Ascending aorta (tissue), 2 donors: ENCODE results near the gene PRR5. TPM values are rescaled to one million over a fixed set of nuclear protein-coding genes. Genes with fewer than 3 reads are reported as not detected.
"Not testable (repeated sequence)": the region's sequence is repeated elsewhere in the genome, so short reads cannot be mapped to it uniquely, and the experiment has no call there.

Experiments used
- DNase-seq, 2 donors: peaks; one replicate each; pipeline ENCODE4 v3.0.0-alpha.2; 2019; ENCODE audit warnings: low spot score in 2 of 2
- H3K27ac ChIP-seq, 2 donors: fragments of 200-600 bp; sonication (generic); one replicate each; pipeline ENCODE4 v1.5.1; 2016 to 2017; ENCODE audit warnings: mild to moderate bottlenecking in 1 of 2
- H3K27me3 ChIP-seq: fragments of 200-600 bp; sonication (generic); one replicate; pipeline ENCODE4 v1.5.1; 2017
- H3K36me3 ChIP-seq, 2 donors: fragments of 200-600 bp; sonication (generic); one replicate each; pipeline ENCODE4 v1.5.1; 2016
- H3K4me1 ChIP-seq, 2 donors: fragments of 200-600 bp; sonication (generic); one replicate each; pipeline ENCODE4 v1.5.1; 2016 to 2017; ENCODE audit warnings: mild to moderate bottlenecking in 1 of 2
- H3K4me3 ChIP-seq, 2 donors: fragments of 200-600 bp; sonication (generic); one replicate each; pipeline ENCODE4 v1.5.1; 2016 to 2017; ENCODE audit warnings: mild to moderate bottlenecking in 1 of 2
- H3K9me3 ChIP-seq, 2 donors: fragments of 200-600 bp; sonication (generic); one replicate each; pipeline ENCODE4 v1.5.1; 2016
- CTCF ChIP-seq, 3 experiments: fragments of 200-600 bp in 2 of 3; fragments of 450-650 bp in 1 of 3; sonication (generic) in 2 of 3; IDR thresholded peaks; one replicate each; pipeline ENCODE4 v1.5.1; 2016 to 2019; ENCODE audit warnings: antibody characterized with exemption in 3 of 3, mild to moderate bottlenecking in 1 of 3, moderate library complexity in 1 of 3
- intact Hi-C: fragments of 100-400 bp; cut with DNase I; formaldehyde crosslinking; loops from one replicate; pipeline ENCODE4 v1.15.1; 2023
- total RNA-seq: library from RNA; depleted of rRNA; stranded (reverse); fragments of >200 nt; gene quantifications from one replicate; pipeline ENCODE4 v1.1.0, GENCODE V29; 2016

PRR5 gene
- 4.4 TPM for total RNA-seq

GRCh38 chr22:44701824-44702478, at the start of gene PRR5:
PRR5 (plus strand) TSS chr22:44702204; CDS start chr22:44702475, 271 bp downstream.
- DNase-seq: peak; percentile 57 to 78
- Histone ChIP-seq H3K36me3 (no peaks in the 10 kb centered on the region), H3K27me3 (peaks cover 7% of the 10 kb centered on the region), H3K4me3 (peak within 1 kb of the TSS; percentile 52 to 63), H3K27ac (peak within 1 kb of the TSS in 1 of 2 donors; percentile 22), H3K9me3 (no peaks in the 10 kb centered on the region), H3K4me1 (peaks cover 0 to 2% of the 10 kb centered on the region in 2 donors)
- intact Hi-C loops: no loop called here
- TF ChIP-seq CTCF (IDR thresholded peaks at IDR 0.05): no peak

- H3K4me3 ChIP-seq, H3K4me1 ChIP-seq, intact Hi-C loops, H3K36me3 ChIP-seq, H3K27me3 ChIP-seq, H3K9me3 ChIP-seq, DNase-seq, H3K27ac ChIP-seq: not testable (repeated sequence)
These were observed 49.1 kb upstream of the PRR5 start for GRCh38 chr22:44652866-44653265.

GRCh38 chr22:44658311-44658953, 43.6 kb upstream of the PRR5 start:
- intact Hi-C loops: no loop called here
- Histone ChIP-seq H3K4me1 (no peaks in the 10 kb centered on the region), H3K9me3 (no peaks in the 10 kb centered on the region), H3K36me3 (no peaks in the 10 kb centered on the region), H3K27me3 (no peaks in the 10 kb centered on the region), H3K27ac (no peak overlapping the region), H3K4me3 (no peak overlapping the region)
- TF ChIP-seq CTCF (IDR thresholded peaks at IDR 0.05): no peak
- DNase-seq: no peak

GRCh38 chr22:44659140-44659539, 42.9 kb upstream of the PRR5 start:
- intact Hi-C loops: no loop called here
- H3K4me1 ChIP-seq: no peaks in the 10 kb centered on the region
- no peaks in the 10 kb centered on the region for H3K27me3 ChIP-seq
- H3K4me3 ChIP-seq: no peak overlapping the region
- no peak for DNase-seq
- TF ChIP-seq CTCF (IDR thresholded peaks at IDR 0.05): no peak
- no peaks in the 10 kb centered on the region for H3K36me3 ChIP-seq
- H3K9me3 ChIP-seq: no peaks in the 10 kb centered on the region
- no peak overlapping the region for H3K27ac ChIP-seq

- DNase-seq: no peak
- no peaks in the 10 kb centered on the region for H3K27me3 ChIP-seq
- no peaks in the 10 kb centered on the region for H3K9me3 ChIP-seq
- H3K4me3 ChIP-seq: no peak overlapping the region
- H3K27ac ChIP-seq: no peak overlapping the region
- no peaks in the 10 kb centered on the region for H3K36me3 ChIP-seq
- intact Hi-C loops: no loop called here
- no peak for TF ChIP-seq CTCF (IDR thresholded peaks at IDR 0.05)
- H3K4me1 ChIP-seq: no peaks in the 10 kb centered on the region
These were observed 41.8 kb upstream of the PRR5 start for GRCh38 chr22:44660051-44660830.

- no peaks in the 10 kb centered on the region for H3K36me3 ChIP-seq
- DNase-seq: no peak
- no peaks in the 10 kb centered on the region for H3K27me3 ChIP-seq
- no peaks in the 10 kb centered on the region for H3K9me3 ChIP-seq
- H3K27ac ChIP-seq: no peak overlapping the region
- intact Hi-C loops: no loop called here
- H3K4me3 ChIP-seq: no peak overlapping the region
- no peak for TF ChIP-seq CTCF (IDR thresholded peaks at IDR 0.05)
- no peaks in the 10 kb centered on the region for H3K4me1 ChIP-seq
These were observed 40.9 kb upstream of the PRR5 start for GRCh38 chr22:44661070-44661469.
